Epithelial cell of proximal tubule (primary cell): ENCODE results near the gene GLI3. TPM values are rescaled to one million over a fixed set of nuclear protein-coding genes. Genes with fewer than 3 reads are reported as not detected.

ENCODE experiments used
- DNase-seq: peaks from one replicate; pipeline ENCODE4 v3.0.0-alpha.2; 2011; ENCODE audit warnings: low read depth
- H3K4me3 ChIP-seq: 2 replicates; pipeline ENCODE4 v1.5.1; 2011; ENCODE audit warnings: low read depth, mild to moderate bottlenecking, low read length
- total RNA-seq: library from RNA; depleted of rRNA; stranded (reverse); fragments of >200 nt; gene quantifications from 2 replicates; pipeline ENCODE4 v1.2.3, GENCODE V29; 2015
- TF ChIP-seq, protein P1 (sequence below): conservative IDR thresholded peaks from 2 replicates; pipeline ENCODE4 v1.5.1; 2012; ENCODE audit warnings: low read depth, mild to moderate bottlenecking, low read length

Gene GLI3
- total RNA-seq, 1 donor from 2014 or later, result 2.6 TPM

DNA sequence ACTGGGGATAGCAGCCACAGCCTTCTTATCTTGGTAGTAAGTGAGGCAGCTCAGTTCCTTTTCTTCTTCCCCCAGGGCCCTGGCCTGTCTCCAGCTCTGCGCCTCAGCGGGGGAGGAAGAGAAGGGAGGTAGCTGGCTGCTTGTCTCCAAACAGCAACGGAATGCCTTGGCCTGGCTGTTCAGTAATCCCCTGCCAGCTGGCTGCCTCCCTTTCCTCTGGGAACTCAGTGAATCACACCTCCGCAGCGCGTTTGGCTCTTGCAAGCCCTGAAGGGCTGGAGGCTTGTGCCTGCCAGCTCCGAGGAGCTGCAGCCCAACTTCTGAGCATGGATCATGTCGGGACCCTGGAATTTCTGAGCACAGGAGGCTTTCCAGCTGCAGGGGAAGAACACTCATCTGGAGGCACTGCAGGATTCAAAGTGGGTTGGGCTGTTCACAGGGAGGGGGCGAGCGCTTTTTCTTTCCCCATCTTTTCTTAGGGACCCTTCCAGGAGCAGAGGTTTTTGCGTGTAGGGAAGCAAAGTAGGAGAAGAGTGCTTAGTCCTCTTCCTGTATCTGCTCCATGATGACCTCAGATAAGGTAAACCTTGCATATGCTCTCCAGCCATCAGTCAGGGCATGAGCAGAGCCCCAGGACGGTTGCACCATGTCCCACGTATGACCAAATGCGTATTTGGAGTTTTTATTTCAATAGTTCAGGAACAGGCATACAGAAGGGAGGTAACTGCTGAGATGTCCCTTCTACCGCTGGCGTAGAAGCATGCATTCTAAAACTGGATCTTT, 280.9 kb downstream of the GLI3 start:
- peak; percentile 91 for DNase-seq
- TF ChIP-seq, protein P1, sequence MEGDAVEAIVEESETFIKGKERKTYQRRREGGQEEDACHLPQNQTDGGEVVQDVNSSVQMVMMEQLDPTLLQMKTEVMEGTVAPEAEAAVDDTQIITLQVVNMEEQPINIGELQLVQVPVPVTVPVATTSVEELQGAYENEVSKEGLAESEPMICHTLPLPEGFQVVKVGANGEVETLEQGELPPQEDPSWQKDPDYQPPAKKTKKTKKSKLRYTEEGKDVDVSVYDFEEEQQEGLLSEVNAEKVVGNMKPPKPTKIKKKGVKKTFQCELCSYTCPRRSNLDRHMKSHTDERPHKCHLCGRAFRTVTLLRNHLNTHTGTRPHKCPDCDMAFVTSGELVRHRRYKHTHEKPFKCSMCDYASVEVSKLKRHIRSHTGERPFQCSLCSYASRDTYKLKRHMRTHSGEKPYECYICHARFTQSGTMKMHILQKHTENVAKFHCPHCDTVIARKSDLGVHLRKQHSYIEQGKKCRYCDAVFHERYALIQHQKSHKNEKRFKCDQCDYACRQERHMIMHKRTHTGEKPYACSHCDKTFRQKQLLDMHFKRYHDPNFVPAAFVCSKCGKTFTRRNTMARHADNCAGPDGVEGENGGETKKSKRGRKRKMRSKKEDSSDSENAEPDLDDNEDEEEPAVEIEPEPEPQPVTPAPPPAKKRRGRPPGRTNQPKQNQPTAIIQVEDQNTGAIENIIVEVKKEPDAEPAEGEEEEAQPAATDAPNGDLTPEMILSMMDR, result no peak
- no peak overlapping the region for H3K4me3 ChIP-seq

DNA sequence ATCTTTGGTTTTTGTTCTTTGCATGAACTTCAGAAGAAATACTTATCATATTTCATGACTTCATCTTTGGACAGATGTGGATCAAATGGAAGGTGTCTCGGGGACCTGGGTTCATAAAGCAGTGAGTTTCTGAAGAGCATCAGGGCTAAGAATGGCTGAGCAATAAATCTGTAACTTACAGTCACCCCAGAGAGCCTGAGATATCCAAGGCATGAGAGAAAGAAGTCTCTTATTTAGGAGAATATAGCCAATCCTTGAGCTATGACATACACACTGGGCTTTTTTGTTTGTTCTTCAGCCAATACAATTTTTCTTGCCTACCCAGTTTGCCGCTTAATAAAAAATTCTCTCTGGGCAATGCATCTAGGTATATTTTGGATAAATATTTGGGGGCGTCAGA, 281.6 kb downstream of the GLI3 start:
- DNase-seq, result no peak
- H3K4me3 ChIP-seq, result no peak overlapping the region
- TF ChIP-seq, protein P1, result no peak

DNA sequence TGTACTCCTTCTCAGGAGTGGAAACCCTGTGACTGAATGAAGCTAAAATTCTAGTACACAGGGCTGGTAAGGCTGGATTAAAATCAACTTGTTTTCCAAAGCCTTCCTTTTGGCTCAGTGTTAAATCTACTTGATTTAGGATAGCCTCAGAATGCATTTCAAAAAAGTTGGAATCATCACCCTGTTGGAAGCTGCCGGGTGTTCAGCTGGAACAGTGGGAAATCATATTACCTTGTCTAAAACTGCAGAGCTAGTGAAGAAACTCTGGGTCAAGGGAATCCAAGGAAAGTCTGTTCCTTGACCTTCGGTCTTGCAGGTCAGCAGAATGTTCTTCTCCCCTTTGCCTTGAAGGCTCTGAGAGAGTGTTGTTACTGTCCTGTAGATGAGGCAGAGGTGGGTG, 282.0 kb downstream of the GLI3 start:
- TF ChIP-seq, protein P1, result no peak
- DNase-seq, result no peak

DNA sequence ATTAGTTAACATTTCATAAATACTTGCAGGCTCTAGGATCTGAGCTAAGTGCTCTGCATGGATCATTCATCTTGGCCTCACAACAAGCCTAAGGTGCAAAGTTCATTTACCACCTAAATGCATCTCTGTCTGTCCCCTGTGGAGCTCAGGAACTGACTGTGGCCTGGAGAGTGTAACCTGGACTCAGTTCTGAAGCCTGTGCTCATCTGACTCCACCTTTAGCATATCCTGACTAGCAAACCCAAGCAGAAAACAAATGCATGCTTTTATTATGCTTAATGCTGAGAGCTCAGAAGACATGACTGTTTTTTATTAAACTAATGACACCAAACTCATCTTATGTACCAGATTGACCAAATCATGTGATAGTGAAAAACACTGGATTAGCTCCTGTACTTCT, 288.5 kb downstream of the GLI3 start:
- no peak for DNase-seq
- TF ChIP-seq, protein P1, result no peak
- no peak overlapping the region for H3K4me3 ChIP-seq

More for the DNA sequence above, 282.0 kb downstream of the GLI3 start:
- H3K4me3 ChIP-seq, result no peak overlapping the region

DNA sequence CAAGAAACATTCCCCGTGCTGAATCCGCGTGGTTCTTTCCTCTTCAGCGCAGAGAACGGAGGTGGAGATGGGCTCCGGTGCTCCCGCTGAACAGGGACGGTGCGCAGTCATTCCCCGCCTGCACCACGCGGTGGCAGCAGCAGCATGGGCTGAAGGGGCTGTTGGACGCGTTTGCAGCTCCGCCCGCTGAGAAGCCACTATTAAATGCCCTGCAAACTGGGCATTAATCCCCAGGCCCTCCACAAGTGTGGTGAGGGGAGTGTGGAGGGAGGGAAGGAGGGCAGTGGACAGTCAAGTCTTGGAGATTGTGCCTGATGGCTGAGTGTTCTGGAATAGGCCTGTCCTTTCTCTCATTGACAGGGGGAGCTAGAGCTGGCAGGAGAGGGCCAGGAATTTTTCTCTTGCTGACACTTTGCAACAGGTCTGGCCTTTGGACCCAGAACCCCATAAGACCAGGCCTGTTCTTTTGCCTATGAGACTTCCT, 293.9 kb downstream of the GLI3 start:
- TF ChIP-seq, protein P1, result peak; percentile 99
- H3K4me3 ChIP-seq, result peak overlapping the region; percentile 59
- peak; percentile 49 for DNase-seq

DNA sequence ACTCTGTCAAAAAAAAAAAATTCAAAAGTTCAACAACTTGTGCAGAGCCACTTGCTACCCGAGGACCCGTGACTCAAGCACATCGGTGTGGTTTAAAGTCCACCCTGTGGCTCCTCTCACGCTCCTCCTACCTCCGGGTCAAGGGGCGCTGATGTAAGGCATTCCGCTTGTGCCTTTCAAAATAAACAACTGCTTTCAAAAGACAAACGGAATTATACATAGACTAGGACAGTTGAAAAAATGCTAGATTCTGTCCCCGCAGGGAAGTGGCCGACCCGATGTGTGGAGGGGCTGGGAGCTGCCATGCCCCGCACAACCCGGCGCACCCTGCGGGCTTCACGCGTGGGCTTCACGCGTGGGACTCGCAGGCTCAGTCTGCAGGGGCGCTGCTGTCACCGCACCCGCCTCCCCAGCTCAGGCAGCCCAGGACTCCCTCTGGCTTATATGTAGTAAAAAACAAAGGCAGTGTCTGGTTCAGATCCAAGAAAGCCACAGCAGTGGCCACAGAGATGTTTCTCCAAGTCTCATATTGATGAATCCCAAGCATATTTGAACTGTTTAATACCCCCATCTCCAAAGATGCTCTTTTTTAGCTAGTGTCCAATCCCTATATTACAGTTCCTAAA, 294.4 kb downstream of the GLI3 start:
- TF ChIP-seq, protein P1, result no peak
- H3K4me3 ChIP-seq, result peak overlapping the region; percentile 59
- DNase-seq, result peak; percentile 57
